Kidney (tissue), 14 donors: ENCODE data around the gene RPS6KB2. TPM values are rescaled to one million over a fixed set of nuclear protein-coding genes. Genes with fewer than 3 reads are reported as not detected.

ENCODE experiments used
- DNase-seq, 5 donors: peaks; one replicate each; pipeline ENCODE4 v3.0.0-alpha.2; 2013 to 2020
- FAIRE-seq: peaks from 2 replicates; lab custom pipeline; 2012; peaks lifted over from hg19 to GRCh38; lab: Jason Lieb, UNC
- H3K27ac ChIP-seq, 2 donors: one replicate each; pipeline ENCODE4 v1.7.0; 2013; ENCODE audit warnings: low read depth in 2 of 2, low read length in 2 of 2, inconsistent platforms in 1 of 2
- H3K27me3 ChIP-seq: one replicate; pipeline ENCODE4 v1.7.1; 2013; ENCODE audit warnings: low read length, inconsistent platforms; ENCODE audit not compliant: control insufficient read depth, insufficient read depth
- H3K36me3 ChIP-seq, 3 donors: one replicate each; pipeline versions ENCODE4 v1.7.0 to v1.7.1; 2013; ENCODE audit warnings: low read length in 3 of 3, control low read depth in 1 of 3, inconsistent platforms in 1 of 3; ENCODE audit not compliant: insufficient read depth in 3 of 3, control insufficient read depth in 2 of 3
- H3K4me1 ChIP-seq, 3 donors: one replicate each; pipeline versions ENCODE4 v1.7.0 to v1.7.1; 2013; ENCODE audit warnings: low read length in 3 of 3, inconsistent platforms in 1 of 3, low read depth in 1 of 3; ENCODE audit not compliant: control insufficient read depth in 2 of 3, insufficient read depth in 2 of 3
- H3K4me3 ChIP-seq, 3 donors: one replicate each; pipeline versions ENCODE4 v1.7.0 to v1.8.1; 2013; ENCODE audit warnings: low read length in 3 of 3, control low read depth in 1 of 3, inconsistent platforms in 1 of 3
- H3K9ac ChIP-seq, 3 donors: one replicate each; pipeline versions ENCODE4 v1.7.0 to v1.7.1; 2013; ENCODE audit warnings: low read length in 3 of 3, control low read depth in 1 of 3, inconsistent platforms in 1 of 3
- H3K9me3 ChIP-seq, 3 donors: one replicate each; pipeline versions ENCODE4 v1.7.0 to v1.7.1; 2013; ENCODE audit warnings: low read length in 3 of 3, control low read depth in 1 of 3, inconsistent platforms in 1 of 3; ENCODE audit not compliant: control insufficient read depth in 2 of 3, insufficient read depth in 1 of 3
- CTCF ChIP-seq: IDR thresholded peaks from 3 replicates; pipeline ENCODE4 v1.5.1; 2012; ENCODE audit warnings: mild to moderate bottlenecking, moderate library complexity, borderline replicate concordance; ENCODE audit not compliant: insufficient read depth; ENCODE audit errors: extremely low read depth
- intact Hi-C: fragments of 100-400 bp; cut with DNase I; formaldehyde crosslinking; loops from one replicate; pipeline ENCODE4 v1.11.1; 2022
- polyA plus RNA-seq: library from polyadenylated mRNA; stranded (reverse); fragments of 350-450 nt; fragmentation: Illumina TruSeq; extraction: RNeasy Lipid Tissue Mini Kit (QIAGEN cat#74804); gene quantifications from one replicate; pipeline ENCODE4 v1.2.3, GENCODE V29; 2014; ENCODE audit warnings: low read depth, low replicate concordance; ENCODE audit not compliant: insufficient read depth
- total RNA-seq: library from RNA; stranded (reverse); fragmentation: NEBNext Ultra II Directional; extraction: Animal tissue kit (Norgen Biotek cat#: 25700); gene quantifications from one replicate; pipeline ENCODE4 v1.2.1, GENCODE V29; 2021
- donor health status: control.
- donor health status: control.
- donor health status: control.
- donor health status: control.
- donor health status: control.
- donor health status: DM: yes; HTN: yes; CAD: no.
- donor health status: Normal renal cell carcinoma (clear cell type).

The RPS6KB2 gene
- total and polyA plus RNA-seq, 2 donors from 2014 or later = 41.3 to 45.4 TPM

GRCh38 chr11:67390947-67391303 is 37.4 kb upstream of the RPS6KB2 start:
- H3K9me3 ChIP-seq = no peaks in the 10 kb centered on the region
- peak overlapping the region; percentile 70 to 80 (median 75) for H3K4me3 ChIP-seq
- no peaks in the 10 kb centered on the region for H3K27me3 ChIP-seq
- H3K4me1 ChIP-seq = peaks cover 0 to 10% (median 4%) of the 10 kb centered on the region in 3 donors
- peak overlapping the region; percentile 64 to 78 for H3K27ac ChIP-seq
- intact Hi-C loops = no loop called here
- peak overlapping the region; percentile 21 to 86 (median 51) for H3K9ac ChIP-seq
- H3K36me3 ChIP-seq = no peaks in the 10 kb centered on the region
- FAIRE-seq (no peak), DNase-seq (no peak)
- TF ChIP-seq CTCF = no peak

GRCh38 chr11:67391304-67392182 is 36.8 kb upstream of the RPS6KB2 start, which contains the start of gene RAD9A:
Gene RAD9A (plus strand): TSS chr11:67391986. CDS start chr11:67392045, 59 bp downstream.
- peak within 1 kb of the TSS; percentile 71 to 78 for H3K27ac ChIP-seq
- DNase-seq (peak; percentile 95 to 99 (median 97)), FAIRE-seq (no peak)
- intact Hi-C loops = no loop called here
- no peaks in the 10 kb centered on the region for H3K27me3 ChIP-seq
- H3K9me3 ChIP-seq = no peaks in the 10 kb centered on the region
- peak within 1 kb of the TSS; percentile 21 to 86 (median 51) for H3K9ac ChIP-seq
- peak within 1 kb of the TSS; percentile 70 to 80 (median 75) for H3K4me3 ChIP-seq
- no peaks in the 10 kb centered on the region for H3K36me3 ChIP-seq
- H3K4me1 ChIP-seq = peaks cover 0 to 10% (median 4%) of the 10 kb centered on the region in 3 donors
- no peak for TF ChIP-seq CTCF

GRCh38 chr11:67392183-67392715 is 36.0 kb upstream of the RPS6KB2 start:
- peak overlapping the region in 1 of 2 donors; percentile 71 for H3K27ac ChIP-seq
- H3K4me3 ChIP-seq = peak overlapping the region; percentile 54 to 80 (median 63)
- no peaks in the 10 kb centered on the region for H3K27me3 ChIP-seq
- peak overlapping the region in 2 of 3 donors; percentile 18 to 67 for H3K9ac ChIP-seq
- H3K36me3 ChIP-seq = peaks cover 0 to under 1% (median 0%) of the 10 kb centered on the region in 3 donors
- DNase-seq (no peak), FAIRE-seq (no peak)
- H3K9me3 ChIP-seq = no peaks in the 10 kb centered on the region
- TF ChIP-seq CTCF = no peak
- H3K4me1 ChIP-seq = peaks cover 0 to 10% (median 4%) of the 10 kb centered on the region in 3 donors
- intact Hi-C loops = no loop called here
